Measurements from ENCODE around the gene PEAK1.
A peak's percentile ranks its signal among the peaks of the same experiment; 100 is the strongest.

Gene PEAK1

GRCh38 chr15:77311618-77312398, 108.1 kb downstream of the PEAK1 start:
- DNase-seq (ENCODE audit: low read depth): no peak
- TF ChIP-seq CTCF (conservative IDR thresholded peaks at IDR 0.05; ENCODE audit: low read depth, low read length): no peak

DNA sequence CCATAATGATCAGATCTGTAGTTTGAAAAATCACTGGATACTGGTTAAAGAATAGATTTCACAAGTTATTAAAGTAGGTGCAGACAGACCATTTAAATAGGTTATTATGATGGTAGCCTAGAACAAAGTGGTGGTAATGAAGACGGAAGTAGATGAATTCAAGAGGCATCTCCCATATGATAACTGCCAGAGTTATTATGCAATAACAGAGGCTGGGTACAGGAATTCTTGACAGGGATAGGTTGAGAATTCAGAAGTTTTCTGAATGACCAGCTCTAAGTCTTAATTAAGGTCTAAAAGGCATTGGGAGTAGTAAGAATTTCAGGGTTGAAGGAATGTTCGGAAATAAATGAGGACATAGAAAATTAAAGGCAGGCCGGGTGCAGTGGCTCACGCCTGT, 108.9 kb downstream of the PEAK1 start:
- H3K4me3 ChIP-seq (ENCODE audit: low read depth, low read length): no peak overlapping the region
- DNase-seq (ENCODE audit: low read depth): no peak
- TF ChIP-seq CTCF (conservative IDR thresholded peaks at IDR 0.05; ENCODE audit: low read depth, low read length): no peak

More at GRCh38 chr15:77311618-77312398, 108.1 kb downstream of the PEAK1 start:
- H3K4me3 ChIP-seq (ENCODE audit: low read depth, low read length): no peak overlapping the region

DNA sequence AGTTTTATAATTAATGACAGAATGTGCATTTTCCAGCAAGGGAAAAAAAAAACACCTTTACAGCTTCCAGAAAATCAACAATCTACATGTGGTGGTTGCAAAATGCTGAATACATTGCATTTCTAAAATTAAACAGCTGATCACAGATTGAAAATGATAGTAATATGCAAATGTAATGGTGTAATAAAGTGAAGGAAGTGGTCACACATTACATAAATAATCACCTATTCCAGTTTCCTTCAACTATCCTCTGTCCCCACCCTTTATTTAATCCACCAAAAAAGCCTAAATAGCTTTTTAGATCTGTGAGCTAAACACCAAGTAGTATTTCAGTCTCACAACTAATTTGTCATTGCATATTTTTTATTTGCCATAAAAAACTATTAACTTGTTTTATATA, 110.5 kb downstream of the PEAK1 start:
- TF ChIP-seq CTCF (conservative IDR thresholded peaks at IDR 0.05; ENCODE audit: low read depth, low read length): no peak
- no peak for DNase-seq (ENCODE audit: low read depth)
- H3K4me3 ChIP-seq (ENCODE audit: low read depth, low read length): no peak overlapping the region

DNA sequence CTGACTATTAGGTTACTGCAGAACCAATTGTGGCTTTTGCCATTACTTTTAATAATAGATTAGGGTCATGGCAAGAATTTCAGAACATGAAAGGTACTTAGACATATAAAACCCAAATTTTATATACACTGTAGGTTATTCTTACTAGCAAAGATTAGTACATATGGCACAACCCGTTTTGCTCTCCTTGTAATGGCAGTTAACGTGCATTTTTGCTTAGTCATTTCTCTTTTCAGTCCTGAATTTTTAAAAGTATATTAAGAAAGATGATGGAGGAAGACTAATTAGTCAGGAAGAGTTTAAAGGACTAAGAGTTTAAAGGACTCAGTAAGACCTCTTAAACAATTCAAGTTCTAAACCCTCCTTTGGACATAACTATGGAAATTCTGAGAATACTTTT, 114.0 kb downstream of the PEAK1 start:
- no peak for TF ChIP-seq CTCF (conservative IDR thresholded peaks at IDR 0.05; ENCODE audit: low read depth, low read length)
- H3K4me3 ChIP-seq (ENCODE audit: low read depth, low read length): no peak overlapping the region
- DNase-seq (ENCODE audit: low read depth): no peak

GRCh38 chr15:77296773-77297337, 123.0 kb downstream of the PEAK1 start:
- no peak for TF ChIP-seq CTCF (conservative IDR thresholded peaks at IDR 0.05; ENCODE audit: low read depth, low read length)
- H3K4me3 ChIP-seq (ENCODE audit: low read depth, low read length): no peak overlapping the region
- no peak for DNase-seq (ENCODE audit: low read depth)

- no peak overlapping the region for H3K4me3 ChIP-seq (ENCODE audit: low read depth, low read length)
- DNase-seq (ENCODE audit: low read depth): peak; percentile 79
- no peak for TF ChIP-seq CTCF (conservative IDR thresholded peaks at IDR 0.05; ENCODE audit: low read depth, low read length)
Observed at GRCh38 chr15:77295446-77295845, 124.5 kb downstream of the PEAK1 start.
